Measurements from ENCODE around the gene TNS3.

Gene TNS3

GRCh38 chr7:47385536-47386125, 196.3 kb downstream of the TNS3 start:
- no peak for DNase-seq (ENCODE audit: low read depth, low spot score)

GRCh38 chr7:47384755-47385535, 197.0 kb downstream of the TNS3 start:
- DNase-seq (ENCODE audit: low read depth, low spot score) = no peak

GRCh38 chr7:47383696-47384445, 198.0 kb downstream of the TNS3 start:
- no peak for DNase-seq (ENCODE audit: low read depth, low spot score)

- no peak for DNase-seq (ENCODE audit: low read depth, low spot score)
Measured at GRCh38 chr7:47383072-47383471, 198.8 kb downstream of the TNS3 start.

GRCh38 chr7:47382200-47382599, 199.7 kb downstream of the TNS3 start:
- no peak for DNase-seq (ENCODE audit: low read depth, low spot score)

GRCh38 chr7:47381134-47381495, 200.8 kb downstream of the TNS3 start:
- no peak for DNase-seq (ENCODE audit: low read depth, low spot score)

GRCh38 chr7:47380325-47381133, 201.4 kb downstream of the TNS3 start:
- DNase-seq (ENCODE audit: low read depth, low spot score) = no peak

GRCh38 chr7:47379629-47380324, 202.1 kb downstream of the TNS3 start:
- DNase-seq (ENCODE audit: low read depth, low spot score) = no peak

GRCh38 chr7:47378728-47379395, 203.0 kb downstream of the TNS3 start:
- no peak for DNase-seq (ENCODE audit: low read depth, low spot score)

GRCh38 chr7:47377741-47378140, 204.2 kb downstream of the TNS3 start:
- DNase-seq (ENCODE audit: low read depth, low spot score) = no peak

- no peak for DNase-seq (ENCODE audit: low read depth, low spot score)
Measured at GRCh38 chr7:47376991-47377616, 204.8 kb downstream of the TNS3 start.

- DNase-seq (ENCODE audit: low read depth, low spot score) = no peak
Measured at GRCh38 chr7:47375121-47375938, 206.6 kb downstream of the TNS3 start.

GRCh38 chr7:47374538-47374937, 207.4 kb downstream of the TNS3 start:
- no peak for DNase-seq (ENCODE audit: low read depth, low spot score)

GRCh38 chr7:47373871-47374451, 207.9 kb downstream of the TNS3 start:
- DNase-seq (ENCODE audit: low read depth, low spot score) = no peak

GRCh38 chr7:47371733-47372368, 210.1 kb downstream of the TNS3 start:
- DNase-seq (ENCODE audit: low read depth, low spot score) = no peak

- DNase-seq (ENCODE audit: low read depth, low spot score) = no peak
Measured at GRCh38 chr7:47371317-47371716, 210.6 kb downstream of the TNS3 start.

GRCh38 chr7:47370461-47371042, 211.4 kb downstream of the TNS3 start:
- DNase-seq (ENCODE audit: low read depth, low spot score) = no peak

- no peak for DNase-seq (ENCODE audit: low read depth, low spot score)
Measured at GRCh38 chr7:47369736-47370135, 212.2 kb downstream of the TNS3 start.
